HCT116 (cell line): Measurements from ENCODE around the gene ZNF746. TPM values are rescaled to one million over a fixed set of nuclear protein-coding genes. Genes with fewer than 3 reads are reported as not detected.

Experiments
- ATAC-seq: fragments of 200-7000 bp; cut with Tn5 transposase; 2 replicates; pipeline ENCODE4 v1.9.1; 2020; ENCODE audit warnings: mild to moderate bottlenecking, moderate library complexity
- BruUV-seq: library from RNA; stranded (reverse); fragments of 400-500 nt; replicated peaks from 2 replicates; lab custom pipeline; 2021; lab: Mats Ljungman, UMichigan
- CTCF ChIA-PET: fragments of 300-600 bp; sonication (Branson Sonifier 250); formaldehyde crosslinking; loops from one replicate; lab custom pipeline; 2021; ENCODE audit warnings: antibody characterized with exemption; lab: Charles Lee
- POLR2A ChIA-PET: fragments of 300-600, 350-600 bp; sonication (Branson Sonifier 250); formaldehyde crosslinking; loops from one replicate; lab custom pipeline; 2021; ENCODE audit warnings: antibody characterized with exemption; lab: Charles Lee
- RAD21 ChIA-PET, 2 experiments: fragments of 300-600 bp; sonication (Branson Sonifier 250); formaldehyde crosslinking; loops; one replicate each; lab custom pipeline; 2023; ENCODE audit warnings: low total read pairs in 2 of 2; ENCODE audit not compliant: uncharacterized antibody in 2 of 2, unreplicated experiment in 2 of 2, low non-redundant PET in 1 of 2; lab: Charles Lee
- DNase-seq: peaks from one replicate; pipeline ENCODE4 v3.0.0-alpha.2; 2010; ENCODE audit warnings: low read depth, low spot score
- H2AFZ ChIP-seq: fragments of 200-600 bp; shearing (Covaris generic), sonication (generic); 2 replicates; pipeline ENCODE4 v1.6.1; 2017; ENCODE audit warnings: low read depth, mixed run types, mixed read lengths, antibody characterized with exemption, low read length; ENCODE audit not compliant: poor library complexity, severe bottlenecking
- H3K27ac ChIP-seq: 2 replicates; pipeline ENCODE4 v1.5.1; 2012; ENCODE audit warnings: low read depth, low read length
- H3K27me3 ChIP-seq: fragments of 200-600 bp; sonication (generic); 2 replicates; pipeline ENCODE4 v1.6.1; 2016; ENCODE audit warnings: mixed run types, low read length, mixed read lengths; ENCODE audit not compliant: insufficient read depth
- H3K36me3 ChIP-seq, 2 experiments: fragments of 200-500 bp in 1 of 2; fragments of 200-600 bp in 1 of 2; sonication (Bioruptor generic) in 1 of 2; sonication (generic) in 1 of 2; 2 replicates each; pipeline versions ENCODE4 v1.5.1 to v1.6.1; 2014 to 2016; ENCODE audit warnings: low read length in 2 of 2, inconsistent platforms in 1 of 2, mixed read lengths in 1 of 2, mixed run types in 1 of 2; ENCODE audit not compliant: insufficient read depth in 2 of 2, control insufficient read depth in 1 of 2
- H3K4me1 ChIP-seq, 2 experiments: fragments of 200-600 bp in 1 of 2; sonication (generic) in 1 of 2; 2 replicates each; pipeline versions ENCODE4 v1.5.1 to v1.6.1; 2012 to 2017; ENCODE audit warnings: low read length in 2 of 2, inconsistent platforms in 1 of 2, mild to moderate bottlenecking in 1 of 2, mixed read lengths in 1 of 2, mixed run types in 1 of 2, moderate library complexity in 1 of 2; ENCODE audit not compliant: insufficient read depth in 2 of 2, control insufficient read depth in 1 of 2
- H3K4me2 ChIP-seq: fragments of 200-600 bp; sonication (generic); 2 replicates; pipeline ENCODE4 v1.6.1; 2017; ENCODE audit warnings: mixed run types, low read length, mixed read lengths
- H3K4me3 ChIP-seq, 2 experiments: fragments of 200-600 bp in 1 of 2; sonication (generic) in 1 of 2; replicated peaks in 1 of 2; 2 replicates each; pipeline ENCODE4 v1.5.1; 2011 to 2016; ENCODE audit warnings: low read length in 2 of 2, control low read depth in 1 of 2, low read depth in 1 of 2, mild to moderate bottlenecking in 1 of 2, mixed read lengths in 1 of 2, mixed run types in 1 of 2
- H3K79me2 ChIP-seq: fragments of 200-600 bp; sonication (generic); 2 replicates; pipeline ENCODE4 v1.6.1; 2017; ENCODE audit warnings: mild to moderate bottlenecking, mixed run types, low read length, moderate library complexity, mixed read lengths; ENCODE audit not compliant: insufficient read depth
- H3K9ac ChIP-seq: fragments of 200-600 bp; sonication (generic); 2 replicates; pipeline ENCODE4 v1.6.1; 2016; ENCODE audit warnings: low read length, mixed read lengths
- H3K9me2 ChIP-seq: fragments of 200-600 bp; sonication (generic), shearing (Covaris generic); 2 replicates; pipeline ENCODE4 v1.6.1; 2017; ENCODE audit warnings: mixed run types, mild to moderate bottlenecking, moderate library complexity; ENCODE audit not compliant: insufficient read depth
- H3K9me3 ChIP-seq, 2 experiments: fragments of 200-500 bp in 1 of 2; fragments of 200-600 bp in 1 of 2; sonication (Bioruptor generic) in 1 of 2; sonication (generic) in 1 of 2; 2 replicates each; pipeline ENCODE4 v1.6.1; 2014 to 2017; ENCODE audit warnings: low read length in 2 of 2, mixed read lengths in 2 of 2, inconsistent platforms in 1 of 2, low read depth in 1 of 2, mild to moderate bottlenecking in 1 of 2, mixed run types in 1 of 2, moderate library complexity in 1 of 2; ENCODE audit not compliant: control insufficient read depth in 1 of 2, insufficient read depth in 1 of 2
- H4K20me1 ChIP-seq: fragments of 200-600 bp; sonication (generic), shearing (Covaris generic); 2 replicates; pipeline ENCODE4 v1.6.1; 2017; ENCODE audit warnings: mixed run types, mild to moderate bottlenecking, moderate library complexity; ENCODE audit not compliant: insufficient read depth
- CBX3 ChIP-seq: IDR thresholded peaks from 2 replicates; pipeline ENCODE4 v1.6.1; 2012; ENCODE audit warnings: low read depth
- CEBPB ChIP-seq: IDR thresholded peaks from 2 replicates; pipeline ENCODE4 v1.6.1; 2012; ENCODE audit warnings: low read depth
- EGR1 ChIP-seq: IDR thresholded peaks from 2 replicates; pipeline ENCODE4 v1.6.1; 2012; ENCODE audit warnings: low read depth
- ELF1 ChIP-seq: IDR thresholded peaks from 2 replicates; pipeline ENCODE4 v1.6.1; 2012; ENCODE audit warnings: low read depth, borderline replicate concordance
- EZH2 ChIP-seq: fragments of 200-600 bp; sonication (generic); IDR thresholded peaks from 2 replicates; pipeline ENCODE4 v1.6.1; 2017; ENCODE audit warnings: antibody characterized with exemption, mixed run types
- JUND ChIP-seq: IDR thresholded peaks from 2 replicates; pipeline ENCODE4 v1.6.1; 2012
- POLR2A ChIP-seq: IDR thresholded peaks from 2 replicates; pipeline ENCODE4 v1.7.0; 2011; ENCODE audit warnings: borderline replicate concordance; ENCODE audit not compliant: insufficient read depth, insufficient read length; ENCODE audit errors: extremely low read depth
- POLR2AphosphoS5 ChIP-seq: IDR thresholded peaks from 2 replicates; pipeline ENCODE4 v1.6.1; 2011; ENCODE audit warnings: mild to moderate bottlenecking, low read depth, low read length, moderate library complexity
- SIN3A ChIP-seq: IDR thresholded peaks from 2 replicates; pipeline ENCODE4 v1.6.1; 2012; ENCODE audit warnings: low read depth
- SRF ChIP-seq: IDR thresholded peaks from 2 replicates; pipeline ENCODE4 v1.6.1; 2012; ENCODE audit warnings: low read depth
- TCF7L2 ChIP-seq: IDR thresholded peaks from 2 replicates; pipeline ENCODE4 v1.7.0; 2011; ENCODE audit warnings: borderline replicate concordance, inconsistent platforms; ENCODE audit not compliant: insufficient read depth, insufficient read length; ENCODE audit errors: extremely low read depth
- YY1 ChIP-seq: IDR thresholded peaks from 2 replicates; pipeline ENCODE4 v1.6.1; 2011; ENCODE audit warnings: low read length, low read depth, moderate library complexity, mild to moderate bottlenecking; ENCODE audit not compliant: insufficient replicate concordance; ENCODE audit errors: extremely low read depth
- ZFX ChIP-seq: fragments of 450-650 bp; IDR thresholded peaks from 2 replicates; pipeline ENCODE4 v1.6.1; 2017
- ZNF274 ChIP-seq: fragments of 200-500 bp; sonication (Bioruptor generic); IDR thresholded peaks from 2 replicates; pipeline ENCODE4 v1.6.1; 2014; ENCODE audit warnings: mild to moderate bottlenecking, low read depth, low read length, inconsistent platforms
- intact Hi-C: fragments of 100-400 bp; cut with micrococcal nuclease; formaldehyde crosslinking; loops from 2 replicates; pipeline ENCODE4 v1.10.0; 2022
- total RNA-seq: library from RNA; stranded (reverse); gene quantifications from one replicate; pipeline ENCODE4 v1.2.1, GENCODE V29; 2021; ENCODE audit not compliant: unreplicated experiment
- TF ChIP-seq, protein P1 (sequence below), 3 experiments: fragments of 200-600 bp in 1 of 3; sonication (generic) in 1 of 3; IDR thresholded peaks in 2 of 3; conservative IDR thresholded peaks in 1 of 3; 2 replicates each; pipeline ENCODE4 v1.5.1; 2012 to 2017; ENCODE audit warnings: low read depth in 2 of 3, low read length in 2 of 3, antibody characterized with exemption in 1 of 3, borderline replicate concordance in 1 of 3, control low read depth in 1 of 3, mild to moderate bottlenecking in 1 of 3, mixed read lengths in 1 of 3, mixed run types in 1 of 3, moderate library complexity in 1 of 3; ENCODE audit not compliant: insufficient read depth in 1 of 3
- TF ChIP-seq, protein P2 (sequence below): IDR thresholded peaks from 2 replicates; pipeline ENCODE4 v1.6.1; 2012
- TF ChIP-seq, protein P3 (sequence below): IDR thresholded peaks from 2 replicates; pipeline ENCODE4 v1.6.1; 2011; ENCODE audit warnings: mild to moderate bottlenecking, low read length, moderate library complexity; ENCODE audit not compliant: insufficient replicate concordance; ENCODE audit errors: extremely low read depth

ZNF746 gene
- total RNA-seq, 1 experiment from 2014 or later: 18.7 TPM

DNA sequence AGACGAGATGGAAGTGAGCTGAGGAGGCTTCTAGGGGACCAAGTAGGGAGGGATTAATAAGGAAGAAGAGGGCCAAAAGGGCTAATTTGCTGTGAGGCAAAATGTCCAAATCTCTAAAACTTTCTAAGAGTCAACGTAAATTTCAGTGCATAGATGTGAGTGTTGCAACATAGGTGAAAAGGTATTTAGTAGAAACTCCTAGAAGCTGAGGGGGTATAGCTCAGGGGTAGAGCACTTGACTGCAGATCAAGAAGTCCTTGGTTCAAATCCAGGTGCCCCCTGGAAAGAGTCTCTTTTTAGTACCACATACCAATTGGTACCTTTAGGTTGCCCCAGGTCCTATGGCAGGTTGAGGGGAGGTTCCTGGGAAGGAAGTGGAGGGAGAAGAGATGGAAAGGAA is 48.7 kb upstream of the ZNF746 start (continued):
- TF ChIP-seq, protein P1, sequence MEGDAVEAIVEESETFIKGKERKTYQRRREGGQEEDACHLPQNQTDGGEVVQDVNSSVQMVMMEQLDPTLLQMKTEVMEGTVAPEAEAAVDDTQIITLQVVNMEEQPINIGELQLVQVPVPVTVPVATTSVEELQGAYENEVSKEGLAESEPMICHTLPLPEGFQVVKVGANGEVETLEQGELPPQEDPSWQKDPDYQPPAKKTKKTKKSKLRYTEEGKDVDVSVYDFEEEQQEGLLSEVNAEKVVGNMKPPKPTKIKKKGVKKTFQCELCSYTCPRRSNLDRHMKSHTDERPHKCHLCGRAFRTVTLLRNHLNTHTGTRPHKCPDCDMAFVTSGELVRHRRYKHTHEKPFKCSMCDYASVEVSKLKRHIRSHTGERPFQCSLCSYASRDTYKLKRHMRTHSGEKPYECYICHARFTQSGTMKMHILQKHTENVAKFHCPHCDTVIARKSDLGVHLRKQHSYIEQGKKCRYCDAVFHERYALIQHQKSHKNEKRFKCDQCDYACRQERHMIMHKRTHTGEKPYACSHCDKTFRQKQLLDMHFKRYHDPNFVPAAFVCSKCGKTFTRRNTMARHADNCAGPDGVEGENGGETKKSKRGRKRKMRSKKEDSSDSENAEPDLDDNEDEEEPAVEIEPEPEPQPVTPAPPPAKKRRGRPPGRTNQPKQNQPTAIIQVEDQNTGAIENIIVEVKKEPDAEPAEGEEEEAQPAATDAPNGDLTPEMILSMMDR (IDR thresholded peaks at IDR 0.05 in 2 of 3, conservative IDR thresholded peaks at IDR 0.05 in 1 of 3; ENCODE audit: borderline replicate concordance in 1 of 3, insufficient read depth in 1 of 3, low read depth in 2 of 3, low read length in 2 of 3): no peak
- TF ChIP-seq SIN3A: no peak
- TF ChIP-seq, protein P2, sequence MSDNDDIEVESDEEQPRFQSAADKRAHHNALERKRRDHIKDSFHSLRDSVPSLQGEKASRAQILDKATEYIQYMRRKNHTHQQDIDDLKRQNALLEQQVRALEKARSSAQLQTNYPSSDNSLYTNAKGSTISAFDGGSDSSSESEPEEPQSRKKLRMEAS: no peak
- TF ChIP-seq TCF7L2: no peak
- TF ChIP-seq EGR1: no peak

GRCh38 chr7:149544028-149544427 is 46.4 kb upstream of the ZNF746 start:
- RAD21 ChIA-PET: no interaction called here
- TF ChIP-seq POLR2AphosphoS5: no peak
- no peak for TF ChIP-seq TCF7L2
- TF ChIP-seq SRF: no peak
- TF ChIP-seq, protein P2: no peak
- TF ChIP-seq JUND: no peak
- no peak for TF ChIP-seq YY1
- no peak for TF ChIP-seq CBX3
- no peak for TF ChIP-seq ELF1
- no peak for TF ChIP-seq ZFX
- TF ChIP-seq, protein P3, sequence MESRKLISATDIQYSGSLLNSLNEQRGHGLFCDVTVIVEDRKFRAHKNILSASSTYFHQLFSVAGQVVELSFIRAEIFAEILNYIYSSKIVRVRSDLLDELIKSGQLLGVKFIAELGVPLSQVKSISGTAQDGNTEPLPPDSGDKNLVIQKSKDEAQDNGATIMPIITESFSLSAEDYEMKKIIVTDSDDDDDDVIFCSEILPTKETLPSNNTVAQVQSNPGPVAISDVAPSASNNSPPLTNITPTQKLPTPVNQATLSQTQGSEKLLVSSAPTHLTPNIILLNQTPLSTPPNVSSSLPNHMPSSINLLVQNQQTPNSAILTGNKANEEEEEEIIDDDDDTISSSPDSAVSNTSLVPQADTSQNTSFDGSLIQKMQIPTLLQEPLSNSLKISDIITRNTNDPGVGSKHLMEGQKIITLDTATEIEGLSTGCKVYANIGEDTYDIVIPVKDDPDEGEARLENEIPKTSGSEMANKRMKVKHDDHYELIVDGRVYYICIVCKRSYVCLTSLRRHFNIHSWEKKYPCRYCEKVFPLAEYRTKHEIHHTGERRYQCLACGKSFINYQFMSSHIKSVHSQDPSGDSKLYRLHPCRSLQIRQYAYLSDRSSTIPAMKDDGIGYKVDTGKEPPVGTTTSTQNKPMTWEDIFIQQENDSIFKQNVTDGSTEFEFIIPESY: no peak
- no peak for TF ChIP-seq CEBPB
- TF ChIP-seq EZH2: no peak
- TF ChIP-seq, protein P1 (IDR thresholded peaks at IDR 0.05 in 2 of 3, conservative IDR thresholded peaks at IDR 0.05 in 1 of 3; ENCODE audit: borderline replicate concordance in 1 of 3, insufficient read depth in 1 of 3, low read depth in 2 of 3, low read length in 2 of 3): no peak
- TF ChIP-seq ZNF274: no peak
- TF ChIP-seq EGR1: no peak
- TF ChIP-seq POLR2A: no peak

More at GRCh38 chr7:149544028-149544427, 46.4 kb upstream of the ZNF746 start:
- no peaks in the 10 kb centered on the region for H3K9me2 ChIP-seq
- POLR2A ChIA-PET: no interaction called here
- no peaks in the 10 kb centered on the region for H3K79me2 ChIP-seq
- H3K4me1 ChIP-seq: no peaks in the 10 kb centered on the region
- no peak overlapping the region for H2AFZ ChIP-seq
- 0 out of 4 replicates have a peak, but pooled peaks cover 0 to 4% of the 10 kb centered on the region in 2 experiments for H3K9me3 ChIP-seq
- TSS peak; percentile 11 for BruUV-seq
- H3K4me2 ChIP-seq: no peak overlapping the region
- H3K4me3 ChIP-seq: no peak overlapping the region
- intact Hi-C loops: no loop called here
- DNase-seq (no peak), ATAC-seq (no peak)
- H3K27me3 ChIP-seq: no peaks in the 10 kb centered on the region
- CTCF ChIA-PET: no interaction called here
- H3K27ac ChIP-seq: no peak overlapping the region
- H3K9ac ChIP-seq: no peak overlapping the region
- H4K20me1 ChIP-seq: no peaks in the 10 kb centered on the region
- H3K36me3 ChIP-seq: peaks cover 5 to 16% of the 10 kb centered on the region in 2 experiments
